GM21381 (cell line): ENCODE measurements around the gene PTPN14.

Experiments used
- ATAC-seq: cut with Tn5 transposase; IDR thresholded peaks from one replicate; pipeline ENCODE4 v1.9.1; 2021; ENCODE audit warnings: mild to moderate bottlenecking, moderate library complexity; ENCODE audit not compliant: unreplicated experiment

Gene PTPN14

GRCh38 chr1:214569357-214570004, 18.1 kb upstream of the PTPN14 start:
- ATAC-seq: no peak

- ATAC-seq: no peak
Measured at GRCh38 chr1:214568328-214568727, 16.9 kb upstream of the PTPN14 start.

- no peak for ATAC-seq
Measured at GRCh38 chr1:214567481-214567980, 16.1 kb upstream of the PTPN14 start.

- no peak for ATAC-seq
Measured at GRCh38 chr1:214566158-214567104, 15.0 kb upstream of the PTPN14 start.

- ATAC-seq: no peak
Measured at GRCh38 chr1:214565310-214565709, 13.9 kb upstream of the PTPN14 start.

- no peak for ATAC-seq
Measured at GRCh38 chr1:214563881-214564280, 12.5 kb upstream of the PTPN14 start.

- no peak for ATAC-seq
Measured at GRCh38 chr1:214557952-214558735, 6.7 kb upstream of the PTPN14 start.

- no peak for ATAC-seq
Measured at GRCh38 chr1:214553142-214553710, 1.8 kb upstream of the PTPN14 start.

- ATAC-seq: no peak
Measured at GRCh38 chr1:214552174-214552608, 789 bp upstream of the PTPN14 start.

- no peak for ATAC-seq
Measured at GRCh38 chr1:214550857-214551435, 456 bp downstream of the PTPN14 start.

GRCh38 chr1:214550013-214550856, 1.2 kb downstream of the PTPN14 start:
- no peak for ATAC-seq

- no peak for ATAC-seq
Measured at GRCh38 chr1:214549604-214550003, 1.8 kb downstream of the PTPN14 start.

- no peak for ATAC-seq
Measured at GRCh38 chr1:214548988-214549387, 2.4 kb downstream of the PTPN14 start.

GRCh38 chr1:214548271-214548670, 3.1 kb downstream of the PTPN14 start:
- no peak for ATAC-seq

GRCh38 chr1:214547747-214548146, 3.7 kb downstream of the PTPN14 start:
- no peak for ATAC-seq

- ATAC-seq: no peak
Measured at GRCh38 chr1:214546886-214547641, 4.3 kb downstream of the PTPN14 start.

- ATAC-seq: no peak
Measured at GRCh38 chr1:214546084-214546483, 5.3 kb downstream of the PTPN14 start.

GRCh38 chr1:214545293-214545692, 6.1 kb downstream of the PTPN14 start:
- no peak for ATAC-seq

GRCh38 chr1:214544791-214545190, 6.6 kb downstream of the PTPN14 start:
- no peak for ATAC-seq
